Activated CD8-positive, alpha-beta memory T cell treated with anti-CD3 and anti-CD28 coated beads, Interleukin-2, amount 50 U/mL, for 24 hours (primary cell): Measurements from ENCODE around the gene TNS3.
A peak's percentile ranks its signal among the peaks of the same experiment; 100 is the strongest.

Experiments
- DNase-seq: peaks from one replicate; pipeline ENCODE4 v3.0.0-alpha.2; 2020; ENCODE audit errors: extremely low read depth

The TNS3 gene

DNA sequence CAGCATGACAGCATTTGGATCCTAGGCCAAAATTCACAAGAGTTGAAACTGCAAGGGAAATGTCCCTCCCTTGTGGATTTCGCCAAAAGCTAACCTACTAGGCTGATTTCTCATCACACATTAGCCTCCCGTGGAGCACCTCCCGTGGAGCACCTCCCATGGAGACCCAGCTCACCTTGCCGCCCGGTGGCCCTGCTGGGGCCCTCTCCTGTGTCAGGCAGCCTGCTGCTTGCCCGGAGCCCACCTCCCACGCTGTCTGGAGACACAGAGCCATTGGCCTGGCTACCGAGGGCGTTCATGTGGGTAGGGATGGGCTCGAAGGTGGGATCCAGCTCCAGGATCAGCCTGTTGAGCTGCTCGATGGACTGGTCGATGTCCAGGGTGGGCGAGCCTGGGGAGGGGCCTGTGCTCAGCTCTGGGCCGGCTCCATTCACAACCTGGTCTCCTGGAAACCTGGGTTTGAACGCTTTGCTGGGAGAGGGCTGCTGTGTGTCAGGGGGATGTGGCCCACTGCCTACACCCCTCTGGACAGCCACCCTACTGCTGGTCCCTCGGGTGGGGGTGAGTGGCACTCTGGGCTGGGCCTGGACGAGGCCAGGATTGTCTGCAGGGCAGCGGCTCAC, 213.6 kb downstream of the TNS3 start:
- DNase-seq, result no peak

GRCh38 chr7:47367369-47367768, 214.5 kb downstream of the TNS3 start:
- DNase-seq, result no peak

DNA sequence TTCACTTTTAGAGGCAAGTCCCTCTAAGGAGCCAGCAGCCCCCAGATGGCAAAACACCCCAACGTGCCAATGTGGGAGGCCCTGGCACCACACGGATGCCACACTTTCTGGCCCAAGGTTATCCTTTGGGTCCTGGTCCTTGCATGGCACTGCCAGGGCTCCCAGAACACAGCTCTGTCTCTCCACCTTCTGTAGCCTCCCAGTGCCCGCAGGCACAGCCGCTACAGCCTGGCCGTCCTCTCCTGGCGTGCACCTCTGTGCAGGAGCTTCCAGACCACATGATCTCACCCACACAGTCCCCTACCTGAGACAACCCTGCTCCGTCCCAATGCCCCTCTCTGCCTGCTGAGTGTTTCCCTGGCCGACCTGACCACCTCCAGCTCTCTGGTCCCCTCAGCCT, 215.0 kb downstream of the TNS3 start:
- no peak for DNase-seq

DNA sequence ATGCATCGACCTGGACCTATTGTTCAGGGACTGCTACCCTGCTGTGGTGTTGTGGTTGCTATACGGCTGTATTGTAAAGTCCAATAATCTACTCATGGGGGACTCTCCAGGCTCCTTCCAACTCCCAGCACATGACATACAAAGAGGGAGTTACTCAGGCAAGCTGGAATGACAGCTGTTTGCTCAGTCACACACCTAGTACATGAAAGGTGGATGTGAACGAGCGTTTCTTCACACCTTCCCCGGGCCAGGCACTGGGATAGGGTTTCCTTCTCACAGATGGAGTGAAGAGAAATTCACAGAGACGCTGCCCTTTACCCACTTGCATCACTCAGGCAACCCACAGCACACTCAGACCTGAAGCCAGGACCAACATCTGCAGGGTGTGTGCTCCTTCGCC, 215.7 kb downstream of the TNS3 start:
- no peak for DNase-seq

DNA sequence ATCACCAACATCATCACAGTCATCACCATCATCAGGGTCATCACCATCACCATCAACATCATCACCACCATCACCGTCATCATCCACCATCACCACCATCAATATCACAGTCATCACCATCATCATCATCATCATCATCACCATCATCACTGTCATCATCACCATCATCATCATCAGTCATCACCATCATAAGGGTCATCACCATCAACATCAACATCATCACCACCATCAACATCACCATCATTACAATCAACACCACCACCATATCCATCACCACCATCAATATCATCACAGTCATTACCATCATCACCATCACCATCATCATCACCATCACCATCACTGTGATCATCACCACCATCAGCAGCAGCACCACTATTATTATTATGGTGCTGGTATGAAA, 218.9 kb downstream of the TNS3 start:
- DNase-seq, result no peak

GRCh38 chr7:47361746-47362215, 220.1 kb downstream of the TNS3 start:
- peak; percentile 20 for DNase-seq

DNA sequence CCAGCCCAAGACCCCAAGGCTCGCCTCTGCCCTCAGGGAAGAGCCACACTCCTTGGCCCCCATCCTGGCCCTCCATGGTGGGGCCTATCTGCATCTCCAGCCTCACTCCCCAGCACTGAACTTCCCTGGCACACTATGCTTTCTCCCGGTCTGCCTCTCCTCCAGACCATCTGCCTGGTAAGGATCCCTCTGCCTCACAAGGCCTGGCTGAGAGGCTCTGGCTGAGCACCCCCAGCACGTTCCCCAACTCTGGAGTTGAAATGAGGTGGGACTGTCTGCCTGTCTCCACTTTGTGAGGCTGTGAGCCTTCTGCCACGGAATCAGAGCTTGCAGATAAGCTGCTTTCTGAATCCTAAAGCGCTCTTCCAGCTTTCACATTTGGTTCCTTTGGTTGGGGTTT, 220.7 kb downstream of the TNS3 start:
- no peak for DNase-seq

DNA sequence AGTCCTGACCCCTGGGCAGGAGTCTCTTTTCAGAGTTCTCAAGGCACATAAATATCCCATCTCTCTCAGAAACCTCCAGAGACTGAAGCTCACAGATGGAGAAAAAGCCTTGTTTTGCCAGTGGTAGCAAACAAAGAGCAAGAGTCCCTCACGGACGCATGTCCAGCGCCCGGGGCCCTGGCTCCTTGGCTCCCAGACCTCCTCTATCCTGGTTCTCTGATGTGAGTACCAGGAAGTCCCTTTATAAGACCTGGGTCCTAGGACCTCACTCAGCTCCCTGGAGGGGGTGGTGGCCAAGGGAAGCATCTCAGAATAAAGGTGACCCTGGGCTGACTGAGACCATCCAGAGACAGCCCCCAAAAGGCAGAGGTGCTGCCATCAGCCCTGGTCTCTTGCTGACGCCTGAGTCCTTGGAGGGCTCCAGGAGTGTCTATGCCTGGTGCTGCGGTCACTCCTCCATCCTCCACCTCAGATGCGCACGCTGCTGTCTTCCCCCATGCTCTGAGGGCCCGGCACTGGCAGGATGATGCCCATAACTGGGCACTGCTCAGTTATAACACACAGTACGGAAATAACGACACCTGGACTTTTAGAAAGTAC, 221.5 kb downstream of the TNS3 start:
- no peak for DNase-seq

GRCh38 chr7:47358944-47359588, 222.8 kb downstream of the TNS3 start:
- no peak for DNase-seq

DNA sequence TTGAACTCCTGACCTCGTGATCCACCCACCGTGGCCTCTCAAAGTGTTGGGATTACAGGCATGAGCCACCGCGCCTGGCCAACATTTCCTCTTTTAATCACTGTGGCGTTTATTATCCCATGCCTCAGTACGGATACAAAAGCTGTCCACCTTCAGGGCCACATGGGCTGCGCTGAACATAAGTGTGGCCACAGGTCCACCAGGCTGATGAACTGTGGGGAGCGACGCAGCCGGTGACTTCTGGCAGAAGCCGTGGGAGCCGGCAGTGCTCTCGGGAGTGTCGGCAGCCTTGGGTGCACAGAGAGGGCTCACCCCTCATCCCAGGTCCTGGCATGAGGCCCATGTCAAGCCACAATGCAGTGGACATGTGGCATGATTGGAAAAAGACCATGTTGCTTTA, 223.6 kb downstream of the TNS3 start:
- DNase-seq, result no peak

DNA sequence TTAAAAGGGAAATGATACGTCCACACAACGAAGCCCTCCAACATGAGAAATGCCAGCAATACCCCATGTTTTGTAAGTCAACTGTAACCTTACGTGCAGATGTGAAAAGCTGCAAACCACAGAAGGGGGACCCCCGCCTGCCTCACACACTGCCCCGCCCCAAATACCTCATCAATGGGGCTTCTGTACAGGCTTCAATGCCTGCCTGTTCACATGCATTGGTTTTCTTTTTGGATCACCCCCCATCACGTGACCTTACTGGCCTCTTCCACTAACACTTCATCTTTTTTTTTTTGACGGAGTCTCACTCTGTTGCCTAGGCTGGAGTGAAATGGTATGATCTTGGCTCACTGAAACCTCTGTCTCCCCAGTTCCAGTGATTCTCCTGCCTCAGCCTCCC, 224.0 kb downstream of the TNS3 start:
- DNase-seq, result no peak

DNA sequence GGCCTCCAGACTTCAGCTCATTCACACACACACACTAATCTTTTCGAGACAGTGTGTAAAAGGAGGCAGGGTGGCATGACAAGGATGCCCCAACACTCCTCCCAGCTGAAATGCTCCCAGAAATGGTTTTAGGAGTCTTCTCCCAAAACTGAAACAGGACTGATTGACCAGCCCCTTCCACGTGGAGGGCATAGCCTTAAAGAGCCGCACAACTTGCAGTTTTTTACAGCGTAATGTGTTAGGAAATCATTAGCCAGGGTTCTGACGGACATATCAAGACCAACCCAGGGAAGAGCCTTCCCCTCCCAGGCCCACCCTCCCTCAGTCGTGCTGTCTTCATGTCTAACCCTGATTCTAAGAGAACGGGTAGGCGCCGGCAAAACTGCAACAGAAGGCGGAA, 224.6 kb downstream of the TNS3 start:
- DNase-seq, result no peak

DNA sequence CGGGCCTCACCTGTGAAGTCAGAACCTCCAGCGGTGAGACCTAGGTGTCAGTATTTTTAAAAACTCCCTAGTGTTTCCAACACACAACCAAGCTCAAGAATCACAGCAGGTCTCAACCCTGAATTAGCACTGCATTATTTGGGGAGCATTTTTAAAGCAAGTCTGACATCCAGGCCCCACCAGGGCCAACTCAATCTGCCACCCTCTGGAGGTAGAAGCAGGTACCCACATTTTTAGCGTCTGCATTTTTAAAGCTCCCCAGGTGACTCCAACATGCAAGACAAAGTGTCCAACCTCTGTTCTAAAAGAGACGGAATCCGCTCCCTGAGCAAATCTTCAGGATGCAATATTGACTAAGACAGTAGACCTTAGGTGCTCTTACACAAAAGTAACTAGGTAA, 225.7 kb downstream of the TNS3 start:
- no peak for DNase-seq

DNA sequence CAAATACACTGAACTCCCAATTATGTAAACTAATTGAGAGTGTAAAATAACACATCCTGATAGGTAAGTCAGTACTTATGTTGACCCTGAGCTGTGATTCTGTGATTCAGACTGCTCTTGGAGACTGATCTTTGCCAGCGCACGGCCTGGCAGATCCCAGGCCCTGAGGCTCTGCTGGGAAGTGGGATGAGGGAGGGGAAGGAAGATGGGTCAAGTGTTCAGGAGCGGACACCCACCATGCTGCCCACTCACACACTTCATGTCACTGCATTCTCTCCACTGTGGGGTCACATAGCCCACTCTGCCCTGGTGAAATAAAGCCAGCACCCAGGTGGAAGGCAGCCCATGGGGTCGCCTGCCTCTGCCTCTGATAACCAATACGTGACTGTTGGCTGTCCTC, 226.2 kb downstream of the TNS3 start:
- no peak for DNase-seq

GRCh38 chr7:47354831-47355541, 226.9 kb downstream of the TNS3 start:
- no peak for DNase-seq

DNA sequence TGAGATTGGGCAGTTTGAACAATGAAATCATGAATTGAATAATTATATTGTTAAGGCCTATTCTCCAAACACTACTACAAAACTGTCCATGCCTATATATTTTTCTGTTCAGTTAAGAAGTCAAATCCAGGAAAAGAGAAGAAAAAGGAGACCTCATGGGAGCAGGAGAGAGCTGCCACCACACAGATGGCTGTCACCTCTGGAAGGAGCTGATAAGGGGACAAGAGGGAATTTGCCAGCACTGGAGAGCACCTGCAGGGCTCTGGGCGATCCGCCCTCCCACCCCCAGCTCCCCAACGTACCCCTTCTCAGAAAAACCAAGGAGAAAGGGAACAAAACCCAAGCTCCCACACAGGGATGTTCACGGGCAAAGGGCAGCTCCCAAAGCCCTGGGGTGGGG, 227.8 kb downstream of the TNS3 start:
- no peak for DNase-seq

GRCh38 chr7:47352394-47352968, 229.4 kb downstream of the TNS3 start:
- DNase-seq, result no peak

DNA sequence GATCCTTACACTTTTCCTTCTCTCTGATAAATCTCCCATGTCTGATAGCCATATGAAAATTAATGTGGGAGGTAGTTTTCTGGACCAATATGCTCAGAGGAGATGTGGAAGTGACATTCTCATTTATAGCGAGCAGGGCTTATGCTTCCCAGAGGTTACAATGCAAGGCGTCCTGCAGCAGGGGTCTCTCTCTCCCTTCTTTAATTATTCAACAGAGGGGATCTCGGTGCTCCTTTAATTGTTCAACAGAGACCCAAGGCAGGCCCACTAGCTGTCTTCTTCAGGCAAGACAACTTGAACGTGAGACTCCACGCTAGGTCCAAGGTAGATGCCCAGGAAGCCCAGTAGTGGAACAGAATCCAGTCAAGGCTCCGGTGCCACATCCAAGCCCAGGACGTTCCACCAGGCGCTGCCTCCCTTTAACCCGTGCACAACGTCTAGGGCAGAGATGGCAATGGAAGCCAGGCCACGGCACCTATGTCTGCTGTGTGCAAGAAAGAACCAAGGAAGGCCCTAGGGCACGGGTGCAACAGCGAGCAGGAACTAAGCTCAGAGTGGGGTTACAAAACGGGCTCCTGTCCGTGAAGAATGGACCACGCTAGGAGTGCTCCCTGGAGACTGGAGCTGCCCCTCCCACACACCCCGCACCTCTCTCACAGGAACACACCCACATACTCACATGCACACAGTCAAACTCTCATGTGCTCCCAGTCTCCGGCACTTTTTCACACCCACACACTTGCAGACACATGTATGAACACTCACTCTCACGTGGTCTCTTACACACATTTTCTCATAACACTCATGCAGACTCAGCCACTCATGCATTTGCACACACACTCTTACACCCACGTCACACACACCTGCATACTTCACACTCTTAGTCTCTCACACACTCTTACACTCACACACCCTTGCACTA, 230.4 kb downstream of the TNS3 start:
- no peak for DNase-seq

GRCh38 chr7:47350425-47350824, 231.5 kb downstream of the TNS3 start:
- DNase-seq, result no peak

GRCh38 chr7:47349401-47349800, 232.5 kb downstream of the TNS3 start:
- DNase-seq, result no peak

DNA sequence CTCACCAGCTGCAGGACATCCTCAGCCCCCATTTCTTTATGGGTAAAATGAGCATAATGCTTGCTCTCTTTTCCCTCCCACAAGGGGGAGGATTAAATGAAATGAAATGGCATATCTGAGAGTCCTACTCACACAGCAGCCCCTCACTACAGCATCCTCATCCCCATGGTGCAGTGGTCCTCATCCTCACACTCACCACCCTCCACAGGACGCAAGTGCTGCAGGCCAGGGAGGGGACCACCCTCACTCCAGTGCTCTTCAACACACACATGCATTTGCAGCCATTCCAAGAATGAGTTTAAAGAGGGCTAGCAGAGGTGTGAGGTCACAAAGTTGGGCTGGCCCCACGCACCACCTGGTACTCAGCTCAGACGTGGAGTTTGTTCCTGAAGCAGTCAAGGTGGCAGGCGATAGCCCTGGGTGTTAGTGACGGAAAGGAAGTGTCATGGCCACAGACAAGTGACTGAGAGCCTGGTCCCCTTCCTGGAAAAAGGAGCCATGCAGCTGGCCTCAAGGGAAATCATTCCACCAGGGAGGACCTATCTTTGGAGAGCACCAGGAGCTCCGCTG, 234.0 kb downstream of the TNS3 start:
- no peak for DNase-seq
